ENCODE results near the gene NFIL3. TPM values are rescaled to one million over a fixed set of nuclear protein-coding genes. Genes with fewer than 3 reads are reported as not detected.
A peak's percentile ranks its signal among the peaks of the same experiment; 100 is the strongest.

Gene NFIL3
- total and polyA plus RNA-seq, 7 donors, result 22.4 to 152 (median 67.3) TPM

GRCh38 chr9:91361291-91362050 lies 62.2 kb downstream of the NFIL3 start, which contains the start of gene AUH:
Gene AUH, minus strand, starts transcription at chr9:91361918. Its CDS starts 29 bp downstream, at chr9:91361889.
- WGBS, 3 donors, result 0 to 1% (median 0%) methylated on average over 54 to 82 of the region's 82 CpGs
- intact Hi-C loops (cut with DNase I), result loop anchor here (5.0 to 10.0 kb wide), 3 partner anchors 61 to 267 kb away; partner anchors contain the start of gene NFIL3 (in 2 of the 2)
- Histone ChIP-seq H3K4me3 (peak within 1 kb of the TSS; percentile 99), H3K27ac (peak within 1 kb of the TSS; percentile 98), H3K27me3 (ENCODE audit: insufficient read depth in 3 of 3, low read length in 2 of 3) (no peaks in the 10 kb centered on the region), H3K9me3 (no peaks in the 10 kb centered on the region), H3K4me1 (peaks cover 38% of the 10 kb centered on the region), H3K36me3 (ENCODE audit: insufficient read depth in 1 of 2, low read depth in 1 of 2) (peaks cover 3 to 12% of the 10 kb centered on the region in 2 donors)
- peak; percentile 87 to 93 for DNase-seq
- ATAC-seq, result peak; percentile 98 to 99 (median 99)
- TF ChIP-seq, protein P1, sequence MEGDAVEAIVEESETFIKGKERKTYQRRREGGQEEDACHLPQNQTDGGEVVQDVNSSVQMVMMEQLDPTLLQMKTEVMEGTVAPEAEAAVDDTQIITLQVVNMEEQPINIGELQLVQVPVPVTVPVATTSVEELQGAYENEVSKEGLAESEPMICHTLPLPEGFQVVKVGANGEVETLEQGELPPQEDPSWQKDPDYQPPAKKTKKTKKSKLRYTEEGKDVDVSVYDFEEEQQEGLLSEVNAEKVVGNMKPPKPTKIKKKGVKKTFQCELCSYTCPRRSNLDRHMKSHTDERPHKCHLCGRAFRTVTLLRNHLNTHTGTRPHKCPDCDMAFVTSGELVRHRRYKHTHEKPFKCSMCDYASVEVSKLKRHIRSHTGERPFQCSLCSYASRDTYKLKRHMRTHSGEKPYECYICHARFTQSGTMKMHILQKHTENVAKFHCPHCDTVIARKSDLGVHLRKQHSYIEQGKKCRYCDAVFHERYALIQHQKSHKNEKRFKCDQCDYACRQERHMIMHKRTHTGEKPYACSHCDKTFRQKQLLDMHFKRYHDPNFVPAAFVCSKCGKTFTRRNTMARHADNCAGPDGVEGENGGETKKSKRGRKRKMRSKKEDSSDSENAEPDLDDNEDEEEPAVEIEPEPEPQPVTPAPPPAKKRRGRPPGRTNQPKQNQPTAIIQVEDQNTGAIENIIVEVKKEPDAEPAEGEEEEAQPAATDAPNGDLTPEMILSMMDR (IDR thresholded peaks at IDR 0.05), result no peak

DNA sequence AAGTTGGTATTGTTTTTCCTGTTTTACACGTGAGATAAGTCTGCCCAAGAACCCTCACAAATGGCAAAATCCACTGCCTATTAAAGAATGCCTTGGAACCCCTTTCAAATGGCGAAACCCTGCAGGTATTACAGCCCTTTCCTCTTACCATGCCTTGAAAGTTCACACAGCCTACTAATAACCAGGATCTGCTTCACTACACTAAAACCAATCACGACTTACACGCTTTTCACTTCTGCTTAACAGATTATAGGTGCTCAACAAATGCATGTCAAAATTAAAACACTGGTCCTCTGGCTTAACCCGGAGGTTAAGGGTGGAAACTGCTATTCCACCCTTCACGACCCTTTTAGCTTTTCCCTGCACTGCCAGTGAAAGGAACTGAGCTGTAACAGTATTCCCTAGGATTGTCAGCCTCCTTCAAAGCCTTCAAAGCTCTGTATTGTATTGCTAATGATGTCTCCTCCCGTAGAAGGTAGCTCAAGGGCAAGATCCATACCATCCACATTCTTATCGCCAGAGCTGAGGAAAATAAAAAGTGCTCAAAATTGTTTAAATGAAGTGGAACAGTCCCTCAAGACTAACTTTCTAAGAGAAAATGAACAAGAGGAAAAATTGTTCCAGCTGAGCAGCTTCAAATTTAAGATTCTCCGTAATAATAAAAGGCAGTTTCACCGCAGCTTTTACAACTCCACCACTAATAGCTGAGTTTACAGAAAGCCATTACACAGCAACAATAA lies 62.9 kb downstream of the NFIL3 start:
- intact Hi-C loops (cut with DNase I), result loop anchor here (5.0 to 10.0 kb wide), 3 partner anchors 62 to 266 kb away; partner anchors contain the start of gene NFIL3 (in 2 of the 2)
- H3K27me3 ChIP-seq (ENCODE audit: insufficient read depth in 3 of 3, low read length in 2 of 3), result no peaks in the 10 kb centered on the region
- ATAC-seq (peak in 1 of 4 donors; percentile 29), DNase-seq (no peak)
- H3K9me3 ChIP-seq, result no peaks in the 10 kb centered on the region
- H3K36me3 ChIP-seq (ENCODE audit: insufficient read depth in 1 of 2, low read depth in 1 of 2), result peaks cover 3 to 20% of the 10 kb centered on the region in 2 donors
- H3K27ac ChIP-seq, result peak overlapping the region; percentile 98
- TF ChIP-seq, protein P1 (IDR thresholded peaks at IDR 0.05), result no peak
- peak overlapping the region; percentile 99 for H3K4me3 ChIP-seq
- 15 to 19% (median 16%) methylated on average over 10 of the region's 10 CpGs for WGBS, 3 donors
- peaks cover 38% of the 10 kb centered on the region for H3K4me1 ChIP-seq

GRCh38 chr9:91359734-91360470 lies 63.7 kb downstream of the NFIL3 start:
- H3K4me1 ChIP-seq, result peaks cover 43% of the 10 kb centered on the region
- intact Hi-C loops (cut with DNase I), result loop anchor here (5.0 to 10.0 kb wide), 4 partner anchors 62 to 265 kb away; partner anchors contain the start of gene NFIL3 (in 2 of the 2)
- no peaks in the 10 kb centered on the region for H3K9me3 ChIP-seq
- DNase-seq, result no peak
- TF ChIP-seq, protein P1 (IDR thresholded peaks at IDR 0.05), result no peak
- peak overlapping the region; percentile 98 for H3K27ac ChIP-seq
- peaks cover 3 to 28% of the 10 kb centered on the region in 2 donors for H3K36me3 ChIP-seq (ENCODE audit: insufficient read depth in 1 of 2, low read depth in 1 of 2)
- 56 to 68% (median 57%) methylated on average over 7 of the region's 7 CpGs for WGBS, 3 donors
- no peak for ATAC-seq
- H3K27me3 ChIP-seq (ENCODE audit: insufficient read depth in 3 of 3, low read length in 2 of 3), result no peaks in the 10 kb centered on the region
- peak overlapping the region; percentile 99 for H3K4me3 ChIP-seq

DNA sequence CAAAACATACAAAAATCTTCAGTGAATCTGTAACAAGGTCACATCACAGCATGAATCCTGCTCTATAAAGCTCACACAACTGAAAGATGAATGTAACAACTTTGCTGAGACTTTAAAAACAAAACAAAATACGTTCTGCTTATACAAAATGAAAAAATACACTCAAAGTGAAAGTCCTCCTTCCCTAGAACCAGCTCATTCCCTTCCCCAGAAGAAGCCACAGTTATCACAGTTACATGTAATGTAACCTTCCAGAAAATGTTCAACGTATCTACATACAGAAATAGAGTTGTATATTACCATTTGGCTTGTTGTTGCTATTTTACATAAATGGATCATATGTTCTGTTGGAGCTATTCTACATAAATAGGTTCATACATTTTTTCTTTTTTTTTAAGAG lies 64.5 kb downstream of the NFIL3 start:
- peaks cover 3 to 36% of the 10 kb centered on the region in 2 donors for H3K36me3 ChIP-seq (ENCODE audit: insufficient read depth in 1 of 2, low read depth in 1 of 2)

More for the DNA sequence above, 64.5 kb downstream of the NFIL3 start:
- DNase-seq, result no peak
- peak overlapping the region; percentile 99 for H3K4me3 ChIP-seq
- H3K27ac ChIP-seq, result no peak overlapping the region
- ATAC-seq, result no peak
- 58 to 79% (median 63%) methylated on average over 2 of the region's 2 CpGs for WGBS, 3 donors
- TF ChIP-seq, protein P1 (IDR thresholded peaks at IDR 0.05), result no peak
- no peaks in the 10 kb centered on the region for H3K27me3 ChIP-seq (ENCODE audit: insufficient read depth in 3 of 3, low read length in 2 of 3)
- H3K4me1 ChIP-seq, result peaks cover 44% of the 10 kb centered on the region
- intact Hi-C loops (cut with DNase I), result loop anchor here in 1 of 2 donors (10.0 kb wide), 1 partner anchor 164 kb away; no protein-coding TSS in a partner anchor
- H3K9me3 ChIP-seq, result no peaks in the 10 kb centered on the region
